Breast epithelium (tissue), 3 donors: ENCODE results near the gene S100A14.

Source experiments
- POLR2AphosphoS5 ChIP-seq, 3 donors: sonication (generic); formaldehyde crosslinking; IDR thresholded peaks; one replicate each; pipeline ENCODE4 v1.6.1; 2017; ENCODE audit warnings: antibody characterized with exemption in 3 of 3
- TF ChIP-seq, protein P1 (sequence below), 3 donors: fragments of 450-650 bp; IDR thresholded peaks; one replicate each; pipeline ENCODE4 v1.5.1; 2016 to 2017; ENCODE audit warnings: antibody characterized with exemption in 3 of 3, mild to moderate bottlenecking in 3 of 3, moderate library complexity in 3 of 3

DNA sequence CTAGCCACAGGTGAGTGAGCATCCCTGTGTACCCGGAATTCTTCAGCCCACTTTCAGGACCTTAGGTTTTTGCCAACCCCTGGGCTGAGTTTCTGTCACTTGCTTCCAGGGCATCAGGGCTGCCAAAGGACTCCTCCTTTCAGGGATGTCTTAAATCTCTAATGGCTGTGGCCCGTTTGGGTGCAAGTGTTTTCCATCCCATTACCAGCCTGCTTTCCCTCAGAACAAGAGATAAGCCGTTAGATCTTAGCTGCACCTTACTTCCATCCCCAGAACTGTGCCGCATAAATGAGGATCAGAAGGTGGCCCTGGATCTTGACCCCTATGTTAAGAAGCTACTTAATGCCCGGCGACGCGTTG is 43.0 kb upstream of the S100A14 start:
- TF ChIP-seq, protein P1, sequence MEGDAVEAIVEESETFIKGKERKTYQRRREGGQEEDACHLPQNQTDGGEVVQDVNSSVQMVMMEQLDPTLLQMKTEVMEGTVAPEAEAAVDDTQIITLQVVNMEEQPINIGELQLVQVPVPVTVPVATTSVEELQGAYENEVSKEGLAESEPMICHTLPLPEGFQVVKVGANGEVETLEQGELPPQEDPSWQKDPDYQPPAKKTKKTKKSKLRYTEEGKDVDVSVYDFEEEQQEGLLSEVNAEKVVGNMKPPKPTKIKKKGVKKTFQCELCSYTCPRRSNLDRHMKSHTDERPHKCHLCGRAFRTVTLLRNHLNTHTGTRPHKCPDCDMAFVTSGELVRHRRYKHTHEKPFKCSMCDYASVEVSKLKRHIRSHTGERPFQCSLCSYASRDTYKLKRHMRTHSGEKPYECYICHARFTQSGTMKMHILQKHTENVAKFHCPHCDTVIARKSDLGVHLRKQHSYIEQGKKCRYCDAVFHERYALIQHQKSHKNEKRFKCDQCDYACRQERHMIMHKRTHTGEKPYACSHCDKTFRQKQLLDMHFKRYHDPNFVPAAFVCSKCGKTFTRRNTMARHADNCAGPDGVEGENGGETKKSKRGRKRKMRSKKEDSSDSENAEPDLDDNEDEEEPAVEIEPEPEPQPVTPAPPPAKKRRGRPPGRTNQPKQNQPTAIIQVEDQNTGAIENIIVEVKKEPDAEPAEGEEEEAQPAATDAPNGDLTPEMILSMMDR (IDR thresholded peaks at IDR 0.05): no peak
- no peak for TF ChIP-seq POLR2AphosphoS5 (IDR thresholded peaks at IDR 0.05)
